T-helper 2 cell treated with Interferon-gamma antibody and Interleukin-4, amounts not matched to agents 5 μg/mL and 100 μg/mL, for 36 hours (primary cell): ENCODE data around the gene RITA1.
A peak's percentile ranks its signal among the peaks of the same experiment; 100 is the strongest.
"Not testable (repeated sequence)": the region's sequence is repeated elsewhere in the genome, so short reads cannot be mapped to it uniquely, and the experiment has no call there.

Experiments
- DNase-seq: peaks from one replicate; pipeline ENCODE4 v3.0.0; 2021; ENCODE audit warnings: low spot score
- H3K27ac Mint-ChIP-seq: one replicate; pipeline ENCODE4 v1.8.0; 2021; ENCODE audit warnings: mild to moderate bottlenecking, mixed read lengths
- H3K27me3 Mint-ChIP-seq: one replicate; pipeline ENCODE4 v1.8.0; 2021; ENCODE audit warnings: low read depth, mixed read lengths
- H3K36me3 Mint-ChIP-seq: one replicate; pipeline ENCODE4 v1.8.0; 2021; ENCODE audit warnings: low read depth, mixed read lengths
- H3K4me1 Mint-ChIP-seq: one replicate; pipeline ENCODE4 v1.8.0; 2021; ENCODE audit warnings: low read depth, mixed read lengths
- H3K4me3 Mint-ChIP-seq: one replicate; pipeline ENCODE4 v1.8.0; 2022; ENCODE audit warnings: mild to moderate bottlenecking, moderate library complexity, mixed read lengths
- H3K9me3 Mint-ChIP-seq: one replicate; pipeline ENCODE4 v1.8.0; 2021; ENCODE audit warnings: mixed read lengths

The RITA1 gene

DNA sequence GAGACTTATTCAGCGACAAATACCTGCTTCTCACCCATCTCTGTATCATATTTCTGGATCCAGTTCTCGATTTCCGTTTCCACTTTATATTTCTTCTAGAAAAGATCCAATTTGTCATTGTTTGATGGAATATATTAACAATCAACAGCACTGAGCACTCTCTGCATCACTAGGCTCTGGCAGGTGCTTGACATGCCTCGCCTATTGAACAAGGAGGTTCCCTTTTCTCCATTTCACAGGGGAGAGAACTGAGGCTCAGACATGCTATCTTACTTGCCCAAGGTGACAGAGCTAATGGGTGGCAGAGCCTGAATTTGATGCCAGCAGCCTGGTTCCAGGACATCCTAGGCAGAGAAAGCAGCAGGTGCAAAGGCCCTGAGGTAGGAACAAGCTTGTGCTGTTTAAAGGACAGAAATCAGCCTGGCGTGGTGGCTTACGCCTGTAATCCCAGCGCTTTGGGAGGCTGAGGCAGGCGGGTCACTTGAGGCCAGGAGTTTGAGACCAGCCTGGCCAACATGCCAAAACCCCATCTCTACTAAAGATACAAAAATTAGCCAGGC is 12.1 kb downstream of the RITA1 start:
- H3K9me3 Mint-ChIP-seq = no peaks in the 10 kb centered on the region
- H3K4me3 Mint-ChIP-seq = no peak overlapping the region
- H3K27ac Mint-ChIP-seq = no peak overlapping the region
- no peaks in the 10 kb centered on the region for H3K27me3 Mint-ChIP-seq
- H3K36me3 Mint-ChIP-seq = peaks cover 3% of the 10 kb centered on the region
- no peak for DNase-seq
- peaks cover 12% of the 10 kb centered on the region for H3K4me1 Mint-ChIP-seq

DNA sequence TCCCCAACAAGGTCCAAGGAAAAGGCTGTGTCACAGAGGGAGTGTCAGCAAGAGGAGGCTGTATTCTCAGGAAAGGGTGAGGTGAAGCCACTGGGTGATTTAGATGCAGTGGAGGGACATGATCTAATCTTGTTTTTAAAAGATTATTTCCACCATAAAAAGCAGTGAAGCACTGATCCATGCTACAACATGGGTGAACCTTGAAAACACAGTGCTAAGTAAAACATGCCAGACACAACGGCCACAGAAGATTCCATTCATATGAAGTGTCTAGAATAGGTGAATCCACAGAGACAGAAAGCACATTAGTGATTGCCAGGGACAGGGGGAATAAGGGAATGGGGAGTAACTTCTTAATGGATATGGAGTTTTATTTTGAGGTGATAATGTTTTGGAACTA is 12.8 kb downstream of the RITA1 start:
- no peak overlapping the region for H3K27ac Mint-ChIP-seq
- H3K36me3 Mint-ChIP-seq = peaks cover 3% of the 10 kb centered on the region
- no peaks in the 10 kb centered on the region for H3K27me3 Mint-ChIP-seq
- H3K9me3 Mint-ChIP-seq = no peaks in the 10 kb centered on the region
- no peak overlapping the region for H3K4me3 Mint-ChIP-seq
- DNase-seq = no peak
- peaks cover 12% of the 10 kb centered on the region for H3K4me1 Mint-ChIP-seq

DNA sequence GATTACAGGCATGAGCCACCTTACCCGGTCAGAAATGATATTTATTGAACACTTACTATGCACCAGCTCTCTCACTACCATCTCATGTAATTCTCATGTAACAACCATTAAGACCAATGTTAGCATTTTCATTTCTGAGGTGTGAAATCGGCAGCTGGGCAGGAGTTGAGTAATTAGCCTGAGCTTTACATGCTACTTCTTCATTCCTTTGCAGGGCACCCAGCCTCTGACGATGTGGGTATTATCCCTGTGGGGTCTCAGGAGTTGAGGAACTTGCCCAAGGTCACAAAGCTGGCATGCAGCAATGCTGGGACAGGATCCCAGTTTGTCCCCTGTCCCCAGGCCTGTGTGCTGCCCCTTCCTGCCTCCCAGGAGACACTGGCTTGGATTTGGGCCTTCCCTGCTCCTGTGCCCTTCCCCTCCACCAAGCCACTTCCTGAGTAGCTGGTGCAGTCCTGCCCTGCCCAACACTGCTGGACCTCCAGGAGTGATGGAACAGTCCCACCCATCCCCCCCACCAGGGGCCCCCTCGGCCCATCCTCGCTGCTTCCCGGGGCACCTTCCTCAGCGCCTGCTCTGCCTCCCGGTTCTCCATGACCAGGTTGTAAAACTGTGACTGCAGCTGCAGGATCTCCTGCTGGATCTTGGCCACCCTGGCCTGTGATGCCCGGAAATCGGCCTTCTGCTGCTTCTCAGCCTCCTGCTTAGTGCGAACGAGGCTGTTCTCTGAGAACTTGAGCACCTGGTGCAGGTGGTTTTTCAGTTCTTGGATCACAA is 14.7 kb downstream of the RITA1 start:
- H3K36me3 Mint-ChIP-seq = no peaks in the 10 kb centered on the region
- DNase-seq = no peak
- no peak overlapping the region for H3K4me3 Mint-ChIP-seq
- peaks cover 15% of the 10 kb centered on the region for H3K4me1 Mint-ChIP-seq
- no peaks in the 10 kb centered on the region for H3K27me3 Mint-ChIP-seq
- no peaks in the 10 kb centered on the region for H3K9me3 Mint-ChIP-seq
- H3K27ac Mint-ChIP-seq = peak overlapping the region; percentile 26

DNA sequence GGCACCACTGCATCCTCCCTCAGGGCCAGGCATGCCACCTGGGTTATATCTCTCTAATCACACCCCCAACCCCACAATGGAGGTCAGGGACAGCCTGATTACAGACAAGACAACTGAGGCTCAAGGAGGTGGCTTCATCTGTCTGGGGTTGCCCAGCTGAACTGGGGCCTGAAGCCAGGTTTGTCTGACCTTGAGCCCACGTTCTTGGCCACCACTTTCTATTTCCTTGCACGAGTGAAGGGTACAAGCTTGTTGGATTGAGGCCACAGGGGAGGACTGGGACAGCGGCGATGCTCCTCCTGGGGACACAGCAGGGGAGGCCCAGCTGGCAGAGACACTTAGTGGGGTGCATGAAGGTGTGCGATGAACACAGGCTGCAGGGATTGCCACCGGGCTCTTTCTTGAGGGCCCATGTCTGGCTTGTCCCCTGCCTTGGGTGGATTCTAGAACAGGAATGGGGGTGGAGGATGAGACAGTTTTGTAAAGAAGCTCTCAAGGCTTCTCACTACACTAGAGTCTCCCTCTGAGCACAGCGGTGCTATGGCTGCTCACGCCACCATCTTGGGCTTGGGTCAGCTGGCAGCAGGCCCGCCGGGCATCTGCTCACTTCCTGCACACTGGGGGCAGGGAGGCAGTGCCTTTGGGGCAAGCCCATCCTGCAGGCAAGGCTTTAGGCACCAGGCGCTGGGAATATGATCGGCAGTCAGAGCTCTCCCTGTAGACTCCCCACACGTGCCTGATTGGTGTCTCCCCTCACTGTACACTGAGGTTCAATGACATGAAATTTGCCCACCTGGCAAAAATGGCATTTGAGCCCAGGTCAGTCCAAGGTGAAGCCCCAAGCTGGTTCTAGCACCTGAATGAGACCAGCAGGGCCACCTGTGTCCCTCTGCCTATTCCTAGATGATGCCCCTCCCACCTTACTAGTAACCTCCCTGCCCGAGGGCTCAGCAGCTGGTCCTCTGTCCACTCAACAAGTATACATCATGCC is 16.0 kb downstream of the RITA1 start:
- H3K36me3 Mint-ChIP-seq = peaks cover 4% of the 10 kb centered on the region
- DNase-seq = no peak
- H3K27me3 Mint-ChIP-seq = no peaks in the 10 kb centered on the region
- H3K4me1 Mint-ChIP-seq = peaks cover 19% of the 10 kb centered on the region
- peak overlapping the region; percentile 2 for H3K27ac Mint-ChIP-seq
- no peak overlapping the region for H3K4me3 Mint-ChIP-seq
- H3K9me3 Mint-ChIP-seq = no peaks in the 10 kb centered on the region

DNA sequence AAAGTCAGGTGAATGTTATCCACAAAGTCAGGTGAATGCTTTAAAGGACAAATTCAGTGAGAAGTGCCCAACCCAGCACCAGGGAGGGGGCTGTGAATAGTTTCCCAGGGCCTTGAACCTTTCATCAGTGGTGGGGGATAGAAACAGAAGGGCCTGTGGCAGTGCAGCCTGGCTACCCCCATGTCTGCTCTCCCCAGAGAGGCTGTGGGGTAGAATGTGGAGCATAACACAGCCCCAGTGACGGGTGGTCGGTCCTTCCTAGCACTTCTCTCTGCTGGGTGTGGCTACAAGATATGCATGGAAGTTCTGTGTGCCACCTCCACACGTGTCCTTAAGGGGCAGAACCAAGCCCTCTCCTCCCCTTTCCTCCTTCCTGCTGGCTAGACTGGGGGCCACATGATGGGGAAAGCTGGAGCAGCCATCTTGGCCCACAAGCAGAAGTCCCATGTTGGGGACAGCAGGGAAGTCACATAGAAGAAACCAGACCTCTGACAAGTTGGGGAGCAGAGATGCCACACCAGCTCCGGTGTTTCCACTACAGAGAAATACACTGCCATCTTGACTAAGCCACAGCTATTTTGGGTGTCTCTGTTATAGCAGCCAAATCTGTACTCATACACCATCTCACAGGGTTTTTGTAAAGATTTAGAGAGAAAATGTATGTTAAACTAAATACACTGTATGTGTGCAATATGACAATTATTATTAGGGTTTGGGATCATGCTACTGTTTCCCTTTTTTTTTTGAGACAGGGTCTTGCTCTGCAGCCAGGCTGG is 17.0 kb downstream of the RITA1 start:
- DNase-seq = no peak
- Mint-ChIP-seq H3K27ac (no peak overlapping the region), H3K4me3 (no peak overlapping the region), H3K9me3 (no peaks in the 10 kb centered on the region), H3K36me3 (peaks cover 6% of the 10 kb centered on the region), H3K4me1 (peaks cover 23% of the 10 kb centered on the region), H3K27me3 (no peaks in the 10 kb centered on the region)

DNA sequence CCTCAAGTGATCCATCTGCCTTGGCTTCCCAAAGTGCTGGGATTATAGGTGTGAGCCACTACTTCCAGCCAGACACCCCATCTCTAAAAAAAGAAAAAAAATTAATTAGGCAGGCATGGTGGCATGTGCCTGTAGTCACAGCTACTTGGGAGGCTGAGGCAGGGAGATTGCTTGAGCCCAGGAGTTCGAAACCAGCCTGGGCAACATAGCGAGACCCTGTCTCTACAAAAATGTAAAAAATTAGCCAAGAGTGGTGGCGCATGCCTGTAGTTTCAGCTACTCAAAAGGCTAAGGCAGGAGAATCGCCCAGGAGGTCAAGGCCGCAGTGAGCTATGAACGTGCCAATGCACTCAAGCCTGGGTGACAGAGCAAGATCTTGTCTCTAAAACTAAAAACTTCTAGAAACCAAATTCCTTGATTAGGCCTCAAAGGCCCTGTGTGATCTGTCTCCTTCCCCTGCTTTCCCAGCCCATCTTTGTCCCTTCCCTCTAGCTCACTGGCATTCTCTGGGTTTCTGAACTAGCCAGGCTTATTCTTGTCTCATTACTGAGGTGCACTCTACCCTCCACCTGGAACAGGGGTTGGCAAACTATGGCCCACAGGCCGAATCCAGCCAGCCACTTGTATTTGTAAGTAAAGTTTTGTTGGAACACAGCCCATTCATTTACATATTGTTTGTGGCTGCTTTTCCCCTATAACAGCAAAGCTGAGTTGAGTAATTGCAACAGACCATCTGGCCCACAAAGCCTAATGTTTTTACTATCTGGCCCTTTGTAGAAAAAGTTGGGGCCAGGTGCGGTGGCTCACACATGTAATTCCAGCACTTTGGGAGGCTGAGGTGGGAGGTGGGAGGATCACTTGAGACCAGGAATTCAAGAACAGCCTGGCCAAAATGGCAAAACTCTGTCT is 18.6 kb downstream of the RITA1 start:
- H3K4me3 Mint-ChIP-seq = no peak overlapping the region
- no peak overlapping the region for H3K27ac Mint-ChIP-seq
- H3K9me3 Mint-ChIP-seq = no peaks in the 10 kb centered on the region
- no peak for DNase-seq
- peaks cover 8% of the 10 kb centered on the region for H3K36me3 Mint-ChIP-seq
- peaks cover 32% of the 10 kb centered on the region for H3K4me1 Mint-ChIP-seq
- no peaks in the 10 kb centered on the region for H3K27me3 Mint-ChIP-seq

DNA sequence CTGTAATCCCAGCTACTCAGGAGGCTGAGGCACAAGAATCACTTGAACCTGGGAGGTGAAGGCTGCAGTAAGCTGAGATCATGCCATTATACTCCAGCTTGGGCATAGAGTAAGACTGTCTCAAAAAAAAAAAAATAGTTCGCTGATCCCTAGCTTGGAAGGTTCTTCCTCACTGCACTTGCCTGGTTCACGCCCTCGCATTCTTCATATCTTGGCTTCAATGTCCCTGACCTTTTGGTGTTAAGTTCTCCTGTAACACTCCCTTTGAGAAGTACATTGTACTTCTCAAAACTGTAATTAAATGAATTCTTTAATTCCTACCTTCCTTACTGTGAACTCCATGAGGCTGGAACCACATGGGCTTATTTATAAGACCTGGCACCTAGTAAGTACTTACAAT is 19.3 kb downstream of the RITA1 start:
- H3K27me3 Mint-ChIP-seq = no peaks in the 10 kb centered on the region
- peaks cover 8% of the 10 kb centered on the region for H3K36me3 Mint-ChIP-seq
- peaks cover 38% of the 10 kb centered on the region for H3K4me1 Mint-ChIP-seq
- H3K27ac Mint-ChIP-seq = no peak overlapping the region
- no peak overlapping the region for H3K4me3 Mint-ChIP-seq
- no peaks in the 10 kb centered on the region for H3K9me3 Mint-ChIP-seq
- no peak for DNase-seq

DNA sequence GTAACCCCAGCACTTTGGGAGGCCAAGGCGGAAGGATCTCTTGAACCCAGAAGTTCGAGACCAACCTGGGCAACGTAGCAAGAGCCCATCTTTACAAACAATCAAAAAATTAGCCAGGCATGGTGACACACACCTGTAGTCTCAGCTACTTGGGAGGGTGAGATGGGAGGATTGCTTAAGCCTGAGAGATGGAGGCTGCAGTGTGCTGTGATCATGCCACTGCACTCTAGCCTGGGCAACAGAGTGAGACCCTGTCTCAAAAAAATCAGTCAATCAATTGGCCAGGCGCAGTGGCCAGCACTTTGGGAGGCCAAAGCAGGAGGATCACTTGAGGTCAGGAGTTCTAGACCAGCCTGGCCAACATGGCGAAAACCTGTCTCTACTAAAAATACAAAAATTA is 21.3 kb downstream of the RITA1 start:
- H3K9me3 Mint-ChIP-seq, DNase-seq, H3K27me3 Mint-ChIP-seq: not testable (repeated sequence)
- Mint-ChIP-seq H3K4me3 (peak overlapping the region; percentile 20), H3K27ac (peak overlapping the region; percentile 47), H3K36me3 (peaks cover 12% of the 10 kb centered on the region), H3K4me1 (peaks cover 51% of the 10 kb centered on the region)

DNA sequence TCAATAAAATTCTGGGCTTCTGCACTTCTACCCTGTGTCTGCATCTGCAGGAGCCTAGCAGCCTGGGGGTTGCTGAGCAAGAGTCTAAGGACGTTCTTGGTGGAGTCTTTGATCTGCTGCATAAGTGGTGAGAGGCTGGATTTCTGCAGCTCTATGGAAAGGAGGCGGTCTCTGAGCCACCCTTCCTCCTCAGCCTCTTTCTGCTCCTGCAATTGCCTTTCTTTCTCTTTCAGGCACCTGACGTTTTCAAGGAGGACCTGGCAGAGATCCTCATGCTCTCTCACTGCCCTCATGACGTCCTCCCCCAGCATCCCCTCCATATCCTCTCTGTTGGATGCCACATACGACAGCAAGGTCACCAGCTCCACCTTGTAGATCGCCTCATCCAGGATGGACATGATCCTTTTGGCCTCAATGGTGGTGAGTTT is 22.1 kb downstream of the RITA1 start:
- Mint-ChIP-seq H3K4me3 (peak overlapping the region; percentile 81), H3K4me1 (peaks cover 51% of the 10 kb centered on the region), H3K36me3 (peaks cover 12% of the 10 kb centered on the region), H3K27me3 (no peaks in the 10 kb centered on the region), H3K27ac (peak overlapping the region; percentile 97), H3K9me3 (peaks cover 7% of the 10 kb centered on the region)
- DNase-seq = peak; percentile 19

DNA sequence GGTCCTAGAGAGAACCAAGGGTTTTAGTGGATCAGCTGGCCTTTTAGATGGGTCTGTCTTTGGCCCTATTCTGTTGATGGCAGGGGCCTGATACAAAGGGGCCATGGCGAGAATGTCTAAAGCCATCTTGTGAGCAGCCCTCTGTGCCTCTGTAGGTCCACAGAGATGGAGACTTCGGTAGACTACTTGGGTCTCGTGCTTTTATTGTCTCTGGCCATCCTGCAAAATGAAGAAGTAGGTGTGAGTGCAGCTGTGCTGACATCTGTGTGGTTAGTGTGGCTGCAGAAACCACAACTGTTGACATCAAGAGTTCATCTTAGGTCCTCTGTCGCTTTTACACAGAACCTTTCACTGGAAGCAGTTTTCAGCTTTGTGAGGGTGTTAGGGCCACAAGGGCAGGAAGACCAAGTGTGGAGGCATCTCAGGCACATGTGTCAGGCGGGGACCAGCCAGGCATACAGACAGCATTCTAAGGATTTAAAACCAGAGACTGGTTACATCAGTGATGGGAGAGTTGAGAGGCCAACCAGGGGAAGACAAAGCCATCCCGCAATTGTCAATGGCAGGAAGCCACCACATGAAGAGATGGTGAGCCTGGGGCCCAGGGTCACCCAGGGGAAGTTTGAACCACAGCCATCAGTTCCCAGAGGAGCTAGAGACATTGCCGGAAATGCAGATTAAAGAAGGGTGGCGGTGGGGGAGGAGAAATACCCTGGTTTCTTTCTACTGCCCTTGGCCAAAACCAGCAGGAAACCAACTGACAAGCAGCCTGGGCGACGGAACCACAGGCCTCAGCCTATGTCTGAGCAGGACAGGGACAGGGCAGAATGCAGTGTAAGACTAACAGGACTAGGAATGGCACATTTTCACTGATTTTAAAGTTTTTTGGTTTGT is 22.8 kb downstream of the RITA1 start:
- Mint-ChIP-seq H3K4me1 (peaks cover 53% of the 10 kb centered on the region), H3K9me3 (peaks cover 7% of the 10 kb centered on the region), H3K27me3 (no peaks in the 10 kb centered on the region)

DNA sequence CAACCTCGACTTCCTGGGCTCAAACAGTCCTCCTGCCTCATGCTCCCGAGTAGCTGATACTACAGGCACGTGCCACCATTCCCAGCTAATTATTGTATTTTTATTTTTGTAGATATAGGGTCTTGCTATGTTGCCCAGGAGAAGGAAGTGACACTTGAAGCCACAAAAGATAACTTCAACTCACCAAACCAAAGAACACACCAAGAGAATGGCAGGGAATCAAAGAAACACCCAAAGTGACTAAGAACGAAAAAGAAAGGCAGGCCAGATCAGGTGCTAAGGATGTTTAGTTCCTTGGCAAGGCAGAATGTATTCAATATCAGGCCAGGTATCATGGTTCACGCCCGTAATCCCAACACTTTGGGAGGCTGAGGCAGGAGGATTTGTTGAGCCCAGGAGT is 25.6 kb downstream of the RITA1 start:
- Mint-ChIP-seq H3K4me3 (peak overlapping the region; percentile 42), H3K4me1 (peaks cover 64% of the 10 kb centered on the region), H3K27me3 (no peaks in the 10 kb centered on the region), H3K9me3 (peaks cover 7% of the 10 kb centered on the region), H3K36me3 (peaks cover 14% of the 10 kb centered on the region), H3K27ac (peak overlapping the region; percentile 33)
- DNase-seq = no peak

More for the DNA sequence above, 22.8 kb downstream of the RITA1 start:
- Mint-ChIP-seq H3K4me3 (peak overlapping the region; percentile 81), H3K27ac (peak overlapping the region; percentile 97), H3K36me3 (peaks cover 14% of the 10 kb centered on the region)
- peak; percentile 81 for DNase-seq

DNA sequence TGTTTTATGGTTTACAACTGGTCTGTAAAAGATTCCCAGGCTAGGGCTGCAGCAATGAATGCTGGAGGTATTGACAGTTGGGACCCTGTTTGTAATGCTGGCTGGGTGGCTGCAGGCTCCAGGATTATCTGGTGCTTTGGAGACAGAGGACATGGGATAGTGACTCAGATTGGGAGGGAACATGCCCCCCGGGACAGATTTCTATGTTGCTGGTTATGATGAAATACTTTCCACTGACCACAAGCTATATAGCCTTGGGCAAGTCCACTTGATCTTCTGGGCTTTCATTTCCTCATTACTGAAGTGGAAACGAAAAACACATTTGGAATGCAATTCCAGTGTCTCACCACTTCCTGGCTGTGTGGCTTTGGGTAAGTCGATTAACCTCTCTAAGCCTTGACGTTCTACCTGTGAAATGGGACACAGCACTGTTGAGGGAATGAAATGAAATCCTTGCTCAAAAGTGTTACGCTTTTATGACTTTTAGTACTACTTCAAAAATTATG is 29.4 kb downstream of the RITA1 start:
- peaks cover 7% of the 10 kb centered on the region for H3K9me3 Mint-ChIP-seq
- DNase-seq = peak; percentile 25
- peaks cover 42% of the 10 kb centered on the region for H3K4me1 Mint-ChIP-seq
- peak overlapping the region; percentile 55 for H3K4me3 Mint-ChIP-seq
- no peaks in the 10 kb centered on the region for H3K27me3 Mint-ChIP-seq
- peaks cover 7% of the 10 kb centered on the region for H3K36me3 Mint-ChIP-seq
- peak overlapping the region; percentile 69 for H3K27ac Mint-ChIP-seq
